GM18507 (cell line): ENCODE results near the gene THBS4.

Experiments used
- DNase-seq: peaks from one replicate; pipeline ENCODE4 v3.0.0; 2011; ENCODE audit warnings: low read depth; ENCODE audit not compliant: insufficient read length; ENCODE audit errors: extremely low spot score
- FAIRE-seq: peaks from 2 replicates; lab custom pipeline; 2011; peaks lifted over from hg19 to GRCh38; lab: Jason Lieb, UNC

The THBS4 gene

GRCh38 chr5:80034962-80035821 is at the start of gene THBS4:
Gene THBS4 (plus strand): TSS chr5:80035348. CDS start chr5:80035538, 190 bp downstream.
- DNase-seq: no peak

GRCh38 chr5:79986260-79986659 is 48.9 kb upstream of the THBS4 start:
- FAIRE-seq (no peak), DNase-seq (no peak)

More at GRCh38 chr5:80034962-80035821, at the start of gene THBS4:
- no peak for FAIRE-seq

GRCh38 chr5:79990205-79990597 is 44.9 kb upstream of the THBS4 start:
- peak; percentile 91 for FAIRE-seq
- no peak for DNase-seq

GRCh38 chr5:79990598-79991507 is 44.3 kb upstream of the THBS4 start, which contains the start of gene MTX3:
Gene MTX3 (minus strand): TSS chr5:79991262. CDS start chr5:79991238, 24 bp downstream.
- FAIRE-seq: peak; percentile 96
- DNase-seq: peak; percentile 64

GRCh38 chr5:79992891-79993657 is 42.1 kb upstream of the THBS4 start:
- FAIRE-seq: no peak
- no peak for DNase-seq

GRCh38 chr5:79999722-80000121 is 35.4 kb upstream of the THBS4 start:
- no peak for FAIRE-seq
- DNase-seq: no peak

- no peak for FAIRE-seq
- no peak for DNase-seq
Measured at GRCh38 chr5:80002677-80003076, 32.5 kb upstream of the THBS4 start.

- no peak for FAIRE-seq
- no peak for DNase-seq
Measured at GRCh38 chr5:80008995-80009765, 26.0 kb upstream of the THBS4 start.

GRCh38 chr5:80010754-80011392 is 24.3 kb upstream of the THBS4 start:
- FAIRE-seq (no peak), DNase-seq (no peak)

- FAIRE-seq: no peak
- no peak for DNase-seq
Measured at GRCh38 chr5:80025069-80025468, 10.1 kb upstream of the THBS4 start.

- DNase-seq: no peak
- no peak for FAIRE-seq
Measured at GRCh38 chr5:80026841-80027240, 8.3 kb upstream of the THBS4 start.

- FAIRE-seq (no peak), DNase-seq (no peak)
Measured at GRCh38 chr5:80031109-80031508, 4.0 kb upstream of the THBS4 start.

- DNase-seq (no peak), FAIRE-seq (no peak)
Measured at GRCh38 chr5:80033513-80033912, 1.6 kb upstream of the THBS4 start.

GRCh38 chr5:80034559-80034958 is 589 bp upstream of the THBS4 start:
- DNase-seq: no peak
- FAIRE-seq: no peak

- DNase-seq (no peak), FAIRE-seq (no peak)
Measured at GRCh38 chr5:80035839-80036238, 691 bp downstream of the THBS4 start.

- no peak for FAIRE-seq
- DNase-seq: no peak
Measured at GRCh38 chr5:80036615-80037014, 1.5 kb downstream of the THBS4 start.

- no peak for DNase-seq
- no peak for FAIRE-seq
Measured at GRCh38 chr5:80037366-80037765, 2.2 kb downstream of the THBS4 start.

- DNase-seq: no peak
- no peak for FAIRE-seq
Measured at GRCh38 chr5:80039650-80040049, 4.5 kb downstream of the THBS4 start.
